Measurements from ENCODE around the gene CTDSP2. TPM values are rescaled to one million over a fixed set of nuclear protein-coding genes. Genes with fewer than 3 reads are reported as not detected.
"Not testable (repeated sequence)": the region's sequence is repeated elsewhere in the genome, so short reads cannot be mapped to it uniquely, and the experiment has no call there.

CTDSP2 gene
- total RNA-seq, 1 experiment from 2014 or later: 43.3 TPM

- DNase-seq (ENCODE audit: low read depth): no peak
Observed at GRCh38 chr12:57783861-57784260, 62.7 kb downstream of the CTDSP2 start.

GRCh38 chr12:57783466-57783801, 63.1 kb downstream of the CTDSP2 start:
- DNase-seq (ENCODE audit: low read depth): no peak

- peak; percentile 84 for DNase-seq (ENCODE audit: low read depth)
Observed at GRCh38 chr12:57782608-57783465, 63.7 kb downstream of the CTDSP2 start, which contains the start of gene TSFM. TSFM (plus strand) TSS chr12:57782787; CDS start chr12:57782802, 15 bp downstream.

GRCh38 chr12:57782243-57782607, 64.3 kb downstream of the CTDSP2 start:
- DNase-seq (ENCODE audit: low read depth): no peak

- DNase-seq (ENCODE audit: low read depth): no peak
Observed at GRCh38 chr12:57781801-57782200, 64.7 kb downstream of the CTDSP2 start.

GRCh38 chr12:57781244-57781643, 65.3 kb downstream of the CTDSP2 start:
- no peak for DNase-seq (ENCODE audit: low read depth)

- DNase-seq (ENCODE audit: low read depth): no peak
Observed at GRCh38 chr12:57780284-57780897, 66.1 kb downstream of the CTDSP2 start.

- no peak for DNase-seq (ENCODE audit: low read depth)
Observed at GRCh38 chr12:57779736-57780135, 66.8 kb downstream of the CTDSP2 start.

GRCh38 chr12:57777911-57778310, 68.6 kb downstream of the CTDSP2 start:
- DNase-seq (ENCODE audit: low read depth): no peak

GRCh38 chr12:57777367-57777766, 69.2 kb downstream of the CTDSP2 start:
- no peak for DNase-seq (ENCODE audit: low read depth)

- DNase-seq (ENCODE audit: low read depth): no peak
Observed at GRCh38 chr12:57776247-57776587, 70.3 kb downstream of the CTDSP2 start.

GRCh38 chr12:57775563-57776246, 70.8 kb downstream of the CTDSP2 start:
- DNase-seq (ENCODE audit: low read depth): no peak

GRCh38 chr12:57775044-57775443, 71.5 kb downstream of the CTDSP2 start:
- no peak for DNase-seq (ENCODE audit: low read depth)

GRCh38 chr12:57774634-57775033, 71.9 kb downstream of the CTDSP2 start:
- not testable (repeated sequence) for DNase-seq (ENCODE audit: low read depth)

GRCh38 chr12:57772429-57773322, 73.9 kb downstream of the CTDSP2 start, which contains the start of gene EEF1AKMT3:
EEF1AKMT3 (plus strand) TSS chr12:57772614; CDS start chr12:57772725, 111 bp downstream.
- DNase-seq (ENCODE audit: low read depth): no peak

- DNase-seq (ENCODE audit: low read depth): peak; percentile 96
Observed at GRCh38 chr12:57771873-57772428, 74.6 kb downstream of the CTDSP2 start, which contains the start of gene METTL1. METTL1 (minus strand) TSS chr12:57772105; CDS start chr12:57772083, 22 bp downstream.

- DNase-seq (ENCODE audit: low read depth): no peak
Observed at GRCh38 chr12:57771236-57771872, 75.2 kb downstream of the CTDSP2 start.

- no peak for DNase-seq (ENCODE audit: low read depth)
Observed at GRCh38 chr12:57770734-57771133, 75.8 kb downstream of the CTDSP2 start.

Data from HT1080 (cell line).